NK-92 treated with Interleukin-12 subunit alpha and Interleukin-12 subunit beta, amount 100 ng/mL, for 24 hours (cell line): ENCODE measurements around the gene FMN1.

Experiments
- DNase-seq: peaks from one replicate; lab custom pipeline; 2025; lab: John Stamatoyannopoulos, UW

Gene FMN1

DNA sequence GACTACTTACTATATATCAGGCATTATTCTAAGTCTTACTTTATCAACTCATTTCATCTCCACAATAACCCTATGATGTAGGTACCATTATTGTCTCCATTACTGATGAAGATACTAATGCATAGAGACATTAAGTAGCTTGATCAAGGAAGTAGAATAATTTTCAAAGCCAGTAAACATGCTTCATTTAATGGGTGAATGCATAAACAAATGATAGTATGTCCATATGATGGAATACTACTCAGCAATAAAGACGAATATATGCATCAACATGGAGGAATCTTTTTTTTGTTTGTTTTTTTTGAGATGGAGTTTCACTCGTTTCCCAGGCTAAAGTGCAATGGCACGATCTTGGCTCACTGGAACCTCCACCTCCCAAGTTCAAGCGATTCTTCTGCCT, 184.9 kb downstream of the FMN1 start:
- no peak for DNase-seq

DNA sequence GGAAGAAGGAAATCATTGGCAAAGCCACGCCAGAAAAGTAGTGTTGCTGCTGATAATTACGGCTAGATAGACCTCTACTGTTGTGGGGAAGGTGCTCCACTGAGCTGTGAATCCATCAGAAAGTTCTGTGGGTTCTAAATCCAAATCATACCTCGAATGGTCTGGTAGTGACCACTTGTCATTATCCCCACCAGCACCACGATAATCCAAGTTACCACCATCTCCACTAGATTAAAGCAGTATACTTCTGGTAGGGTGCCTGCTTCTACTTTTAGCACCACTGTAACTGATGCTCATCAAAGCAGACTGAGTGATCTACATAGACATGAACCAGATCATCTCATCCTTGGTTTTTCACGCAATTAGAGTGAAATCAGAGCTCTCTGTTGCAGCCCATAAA, 185.5 kb downstream of the FMN1 start:
- DNase-seq = no peak

DNA sequence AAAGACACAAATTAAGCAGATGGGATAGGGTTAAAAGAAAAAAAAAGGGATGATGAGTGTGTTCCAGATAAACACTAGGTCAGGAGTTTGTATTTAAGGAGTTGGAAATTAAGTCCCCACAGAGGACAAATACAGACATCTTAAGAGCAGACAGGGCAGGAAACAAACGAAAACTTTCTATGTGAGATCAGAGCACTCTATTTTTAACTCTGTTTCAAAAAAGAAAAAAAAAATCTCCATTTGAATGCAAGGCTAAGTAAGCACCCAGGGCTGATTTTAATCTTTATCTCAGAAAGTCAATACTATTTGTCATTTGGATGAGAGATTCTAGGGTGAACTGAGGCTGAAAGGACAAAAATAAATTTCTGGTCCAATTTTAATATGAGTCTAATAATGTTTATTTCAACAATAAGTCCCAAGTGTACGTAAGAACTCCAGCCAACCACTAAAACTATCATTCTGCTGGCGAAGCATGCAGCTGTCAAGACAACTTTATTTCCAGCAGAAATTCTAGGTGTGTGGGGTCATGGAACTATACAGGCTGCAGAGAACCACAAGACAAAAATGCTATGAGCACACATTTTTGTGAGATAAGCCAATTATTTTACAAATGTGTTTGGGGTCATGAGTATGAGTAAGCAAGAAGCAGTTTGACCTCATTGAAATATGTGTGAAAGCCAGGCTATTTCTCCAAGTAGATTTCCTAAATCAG, 186.1 kb downstream of the FMN1 start:
- no peak for DNase-seq

DNA sequence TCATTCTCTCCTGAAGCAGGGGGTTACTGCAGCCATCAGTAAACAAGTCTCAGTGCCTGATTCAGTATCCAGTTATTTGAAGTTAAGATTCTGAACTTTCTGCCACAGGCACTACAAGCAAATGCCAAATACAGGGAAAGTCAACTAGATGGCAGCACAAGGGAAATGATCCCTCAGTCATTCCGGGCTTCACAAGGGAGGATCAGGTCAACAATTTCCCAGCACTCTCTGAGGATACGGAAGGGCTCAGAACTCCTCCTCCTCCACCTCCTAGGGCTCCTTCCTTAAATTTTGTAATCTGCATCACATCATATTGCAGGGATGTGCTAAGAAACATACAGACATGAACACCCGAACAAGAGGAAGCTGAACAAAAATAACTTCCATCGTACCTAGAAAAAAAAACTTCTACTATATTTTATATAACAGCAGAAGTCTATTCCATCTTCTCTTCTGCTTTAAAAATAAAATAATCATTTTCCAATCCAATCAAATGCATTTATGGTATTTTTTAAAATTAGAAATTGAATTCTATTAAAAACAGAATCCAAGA, 187.1 kb downstream of the FMN1 start:
- DNase-seq = no peak

DNA sequence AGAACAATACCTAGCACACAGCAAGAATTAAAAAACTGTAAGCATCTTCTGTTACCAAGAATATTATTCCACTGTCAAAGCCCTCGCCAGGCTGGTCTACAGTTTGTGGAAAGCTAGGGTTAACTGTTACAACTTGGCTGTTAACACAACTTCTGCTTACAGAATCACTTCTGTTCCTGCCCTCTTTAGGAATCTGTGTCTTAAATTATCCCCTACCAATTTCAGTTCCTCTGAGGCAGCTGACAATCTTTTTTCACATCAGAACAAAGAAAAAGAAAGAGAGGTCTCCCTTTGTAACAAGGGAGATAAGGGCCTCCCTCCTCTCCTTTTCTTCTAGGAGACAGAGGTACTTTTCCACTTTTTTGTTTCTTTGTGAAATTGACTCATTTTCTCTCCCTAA, 188.9 kb downstream of the FMN1 start:
- DNase-seq = no peak

DNA sequence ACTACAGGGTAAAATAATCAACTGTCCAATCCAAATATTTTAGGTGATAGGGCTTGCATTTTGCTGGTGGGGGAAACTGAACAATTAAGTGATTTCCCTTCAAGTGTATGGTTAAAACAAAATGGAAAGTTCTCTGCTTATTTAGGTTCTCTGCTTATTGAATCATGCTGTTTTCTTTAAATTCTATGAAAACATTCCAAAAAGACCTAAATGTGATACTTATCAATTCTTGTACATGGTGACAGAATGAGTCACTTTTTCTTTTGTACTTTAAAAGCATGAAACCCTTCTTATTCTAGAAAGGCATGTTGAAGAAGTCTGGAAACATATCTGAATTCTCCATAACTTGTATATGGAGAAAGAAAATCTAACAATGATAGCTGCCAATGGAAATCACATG, 192.6 kb downstream of the FMN1 start:
- DNase-seq = no peak

DNA sequence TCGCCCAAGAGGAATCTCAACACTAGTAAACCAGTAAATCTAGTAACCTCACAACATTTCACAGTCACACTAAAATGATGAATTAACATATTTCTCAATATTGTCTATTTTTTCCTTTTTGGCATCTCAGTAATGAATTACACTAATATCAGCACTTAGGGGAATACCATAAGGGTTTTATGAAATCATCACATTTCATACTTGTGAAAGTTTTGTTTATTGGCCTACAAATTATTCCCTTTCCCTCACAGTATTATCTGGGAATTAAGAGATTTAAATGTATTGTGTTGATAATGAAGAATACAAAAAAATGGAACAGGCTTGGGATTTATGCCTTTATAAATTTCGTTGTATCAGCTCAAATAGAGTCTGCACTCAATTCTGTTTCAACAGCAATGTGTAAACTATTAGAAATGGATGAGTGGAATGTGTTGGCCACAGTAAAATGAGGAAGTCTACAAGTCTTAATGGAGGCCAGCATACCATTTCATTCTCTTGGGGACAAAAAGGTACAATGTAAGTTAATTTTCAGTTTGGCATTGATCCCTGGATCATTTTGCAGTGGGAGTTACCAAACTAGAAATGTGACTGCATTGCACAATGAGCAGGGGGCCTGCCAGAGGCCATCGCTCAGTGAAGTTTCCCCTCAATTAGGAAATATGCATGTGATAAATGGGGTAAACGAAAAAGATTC, 195.4 kb downstream of the FMN1 start:
- no peak for DNase-seq

DNA sequence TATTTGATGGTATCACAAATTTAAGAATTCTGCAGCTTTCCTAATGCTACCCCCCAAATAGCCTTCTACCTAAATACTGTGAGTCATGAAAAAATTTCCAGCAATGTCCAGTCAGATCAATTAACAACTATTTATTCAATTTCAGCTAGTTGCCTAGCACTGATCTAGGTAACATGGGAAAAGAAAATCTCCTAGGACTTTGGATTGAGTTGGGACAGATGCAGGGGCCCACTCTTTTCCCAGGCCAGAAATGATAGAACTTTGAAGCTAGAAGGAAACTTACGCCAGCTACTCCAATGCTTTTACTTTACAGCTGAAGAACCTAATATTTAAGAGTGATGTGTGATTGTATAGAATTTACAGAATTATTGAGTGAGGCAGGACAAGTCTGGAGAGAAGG, 196.3 kb downstream of the FMN1 start:
- DNase-seq = no peak

DNA sequence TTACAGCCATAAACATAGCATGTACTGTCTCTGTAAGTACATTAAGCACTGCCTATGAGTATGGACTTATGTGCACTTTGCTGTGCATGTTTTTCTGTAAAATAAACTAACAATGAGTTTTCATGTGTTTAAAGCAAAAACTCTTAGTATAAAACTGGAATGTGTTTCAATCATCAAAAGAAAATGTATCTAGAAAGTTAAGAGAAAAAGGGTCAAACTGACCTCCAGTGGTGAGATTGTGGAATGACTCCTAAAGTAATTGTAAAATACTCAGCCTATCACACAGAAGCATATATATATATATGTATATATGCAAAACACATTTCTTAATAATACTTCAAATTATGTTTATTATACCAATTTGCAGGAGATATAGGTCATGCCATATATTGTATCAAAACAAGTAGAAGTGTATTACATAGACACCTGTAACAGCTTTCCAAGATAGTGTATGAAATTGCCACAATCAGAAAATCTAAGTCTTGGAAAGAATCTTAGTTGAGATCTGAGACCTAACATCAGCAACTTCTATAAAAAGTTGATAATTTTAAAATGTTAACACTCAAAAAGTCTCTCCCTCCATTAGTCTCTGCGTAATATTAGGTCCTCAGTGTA, 199.6 kb downstream of the FMN1 start:
- DNase-seq = no peak

DNA sequence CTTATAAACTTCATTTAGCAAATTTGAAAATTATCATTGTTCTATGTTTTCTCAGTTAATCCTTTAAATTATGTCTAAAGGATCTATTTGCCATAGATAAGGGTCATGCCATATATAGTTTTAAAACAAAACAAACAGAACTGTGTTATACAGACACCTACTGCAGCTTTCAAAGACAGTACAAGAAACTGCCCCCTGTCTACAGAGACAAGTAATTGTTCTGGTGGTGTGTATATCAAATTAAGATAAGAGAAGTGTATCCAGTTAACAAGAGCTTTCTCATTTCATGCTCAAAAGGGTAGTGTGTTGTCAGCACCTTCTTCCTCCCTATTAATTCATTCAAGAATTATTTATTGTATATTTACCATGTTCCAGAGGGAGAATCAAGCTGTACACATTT, 201.2 kb downstream of the FMN1 start:
- DNase-seq = no peak

DNA sequence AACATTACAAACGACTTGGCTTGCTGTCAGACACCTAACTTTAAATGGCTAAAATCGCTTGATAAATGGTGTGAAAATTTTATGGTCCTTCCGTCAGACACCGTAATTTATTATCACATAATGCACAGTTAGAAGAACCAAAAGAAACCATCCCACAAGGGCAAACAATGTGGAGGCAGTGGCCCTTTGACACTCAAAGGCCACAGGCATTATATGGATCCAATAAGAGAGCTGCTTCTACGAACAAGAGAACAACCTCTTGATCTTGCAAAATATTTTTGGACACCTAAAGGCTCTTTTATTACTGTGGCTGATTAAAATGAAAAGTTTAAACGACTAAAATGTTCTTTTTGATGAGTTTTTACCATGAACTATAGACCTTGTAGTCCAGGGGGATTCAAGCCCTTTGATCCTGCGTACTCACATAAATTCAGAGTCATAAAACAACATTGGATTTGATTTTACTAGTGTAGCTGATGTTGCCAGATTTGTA, 202.8 kb downstream of the FMN1 start:
- DNase-seq = no peak

DNA sequence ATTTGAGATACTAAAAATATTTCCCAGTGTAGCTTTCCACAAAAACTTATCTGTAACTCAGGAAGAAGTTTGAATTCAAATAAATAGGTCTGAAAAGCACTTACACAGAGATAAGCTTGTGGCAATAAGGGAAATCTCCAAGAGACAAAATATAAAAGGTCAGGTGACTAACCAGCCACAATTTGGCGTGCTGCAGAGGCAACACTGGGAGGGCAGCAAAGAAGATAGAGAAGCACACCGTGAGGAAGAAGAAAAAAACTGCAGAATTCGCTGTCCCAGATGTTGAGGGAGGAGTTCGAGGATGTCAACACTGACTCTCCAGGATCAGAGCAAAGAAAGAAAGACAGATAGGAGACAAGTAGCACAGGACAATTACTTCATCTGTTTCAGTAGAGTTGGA, 204.4 kb downstream of the FMN1 start:
- DNase-seq = no peak

DNA sequence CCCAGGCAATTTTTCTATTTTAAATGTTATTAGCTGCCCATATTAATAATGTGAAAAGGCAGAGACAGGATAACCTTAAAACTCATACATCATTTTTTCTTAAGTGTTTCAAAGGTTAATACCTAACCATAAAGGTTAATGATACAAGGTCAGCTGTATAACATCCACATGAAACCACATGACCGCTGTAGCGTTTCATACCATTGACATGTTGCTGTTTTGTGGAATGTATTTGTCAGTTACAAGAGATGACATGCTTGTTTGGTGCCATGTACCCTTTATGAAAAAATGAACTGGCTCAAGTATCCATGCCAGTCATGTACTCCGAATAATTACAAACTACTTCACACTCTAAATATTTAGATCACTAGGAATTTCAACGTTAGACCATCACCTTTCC, 207.4 kb downstream of the FMN1 start:
- DNase-seq = no peak

DNA sequence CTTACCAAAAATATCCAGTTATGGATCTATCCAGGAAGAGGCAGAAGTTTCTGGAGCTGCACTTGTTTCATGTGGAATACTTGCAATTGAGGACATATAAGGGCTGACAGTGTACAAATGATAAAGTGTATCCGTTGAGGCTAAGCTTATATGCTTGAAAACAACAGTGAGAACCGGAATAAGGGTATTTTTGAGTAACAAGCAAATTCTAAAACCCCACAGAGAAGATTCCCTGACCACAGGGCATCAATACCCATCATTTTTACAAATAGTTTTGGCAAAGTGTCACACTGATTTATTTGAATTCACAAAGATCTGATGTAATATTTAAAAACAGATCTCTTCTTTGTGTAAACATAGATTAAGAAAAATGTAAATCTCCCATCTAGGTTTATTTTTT, 208.4 kb downstream of the FMN1 start:
- no peak for DNase-seq

DNA sequence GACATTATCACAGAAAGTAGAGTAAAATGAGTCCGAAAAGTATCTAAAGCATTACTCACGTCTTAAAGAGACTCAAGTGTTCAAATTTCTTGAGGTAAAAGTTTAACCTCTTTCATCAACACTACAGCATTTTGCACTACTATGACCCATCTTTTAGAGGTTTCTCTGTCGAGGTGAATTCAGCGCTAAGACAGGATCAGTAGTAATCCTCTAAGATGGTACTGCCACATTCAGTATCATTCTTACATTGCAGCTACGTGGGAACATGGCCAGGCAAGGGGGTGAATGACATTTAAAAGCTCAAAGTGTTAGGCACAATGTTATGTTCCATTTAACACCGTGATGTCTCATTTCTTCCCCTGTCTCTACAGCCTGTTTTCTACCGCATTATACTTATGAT, 210.8 kb downstream of the FMN1 start:
- DNase-seq = no peak

DNA sequence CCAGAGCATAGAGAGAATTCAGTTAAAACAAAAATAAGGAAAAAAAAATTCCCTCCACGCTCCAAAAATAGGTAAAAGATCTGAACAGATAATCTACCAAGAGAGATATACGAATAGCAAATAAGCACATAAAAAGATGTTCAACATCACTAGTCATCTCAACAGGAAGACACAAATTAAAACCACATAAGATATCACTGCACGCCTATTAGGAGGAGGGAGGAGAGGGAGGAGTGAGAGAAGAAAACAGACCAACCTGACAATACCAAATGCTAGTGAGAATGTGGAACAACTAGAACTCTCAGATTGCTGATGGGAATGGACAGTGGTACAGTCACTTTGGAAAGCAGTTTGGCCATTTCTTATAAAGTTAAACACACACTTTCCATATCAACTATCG, 212.5 kb downstream of the FMN1 start:
- DNase-seq = no peak

DNA sequence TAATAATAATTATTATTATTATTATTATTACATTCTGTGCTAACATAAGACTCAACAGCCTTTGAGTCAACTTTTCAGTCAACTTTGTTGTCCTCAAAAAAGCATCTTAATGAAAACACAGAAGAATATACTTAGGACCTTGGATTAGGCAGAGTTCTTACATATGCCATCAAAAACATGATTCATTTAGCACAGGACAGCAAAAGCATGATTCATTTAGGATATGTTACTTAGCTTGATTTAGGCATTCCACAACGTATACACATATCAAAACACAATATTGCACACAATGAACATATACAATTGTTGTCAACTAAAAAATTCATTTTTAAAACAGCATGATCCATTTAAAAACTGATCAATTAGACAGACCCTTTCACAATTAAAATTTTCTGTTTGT, 213.0 kb downstream of the FMN1 start:
- no peak for DNase-seq

DNA sequence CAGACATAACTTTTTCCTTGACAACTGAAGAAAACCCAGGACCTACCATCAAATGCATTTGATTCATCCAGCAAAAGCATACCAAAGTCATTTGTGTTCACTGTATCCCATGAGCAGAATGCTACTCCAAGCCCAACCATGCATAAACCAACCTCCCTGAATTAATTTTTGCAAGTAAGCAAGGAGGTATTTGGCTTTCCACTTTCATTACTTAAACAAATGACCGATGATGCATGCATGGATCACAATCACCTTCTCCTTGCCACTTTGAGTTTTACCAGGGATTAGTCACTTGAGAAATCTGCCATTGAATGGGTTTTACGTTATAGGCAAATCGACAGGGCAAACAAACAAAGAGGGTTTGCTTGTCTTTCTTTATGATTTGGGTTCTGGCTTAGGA, 214.8 kb downstream of the FMN1 start:
- no peak for DNase-seq

DNA sequence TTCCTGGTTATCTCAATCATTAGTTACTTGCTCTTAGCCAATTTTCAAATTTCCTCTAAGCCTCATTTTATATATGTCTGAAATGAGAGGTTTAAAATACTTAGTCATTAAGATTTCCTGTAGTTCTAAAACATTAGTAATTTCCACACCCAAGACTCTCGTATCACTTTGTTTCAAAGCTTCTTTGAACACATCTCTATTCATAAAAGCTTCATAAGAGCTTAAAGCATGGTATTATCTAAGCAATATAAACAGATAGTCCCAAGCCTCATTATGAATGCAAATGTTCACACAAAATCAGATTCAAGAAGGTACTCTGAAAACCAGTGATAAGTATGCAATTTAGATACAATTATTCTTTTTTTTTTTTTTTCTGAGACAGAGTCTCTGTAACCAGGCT, 217.0 kb downstream of the FMN1 start:
- no peak for DNase-seq

DNA sequence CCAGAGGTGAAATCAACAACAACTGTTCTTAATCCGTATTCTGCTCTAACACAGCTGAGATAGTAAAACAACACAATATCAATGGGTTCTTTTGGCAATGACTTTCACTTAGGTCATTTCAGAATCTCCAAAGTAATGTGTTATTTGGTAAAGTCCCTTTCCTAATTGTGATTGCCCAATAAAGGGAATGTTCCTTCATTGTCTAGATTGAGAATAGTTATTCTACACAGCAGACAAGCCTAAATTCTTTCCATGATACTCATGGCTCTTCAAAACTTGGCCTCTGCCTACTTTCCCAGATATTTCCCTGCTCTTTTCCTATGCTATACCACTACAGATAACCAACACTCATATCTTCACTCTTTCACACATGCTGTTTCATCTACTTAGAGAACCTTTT, 219.8 kb downstream of the FMN1 start:
- no peak for DNase-seq

DNA sequence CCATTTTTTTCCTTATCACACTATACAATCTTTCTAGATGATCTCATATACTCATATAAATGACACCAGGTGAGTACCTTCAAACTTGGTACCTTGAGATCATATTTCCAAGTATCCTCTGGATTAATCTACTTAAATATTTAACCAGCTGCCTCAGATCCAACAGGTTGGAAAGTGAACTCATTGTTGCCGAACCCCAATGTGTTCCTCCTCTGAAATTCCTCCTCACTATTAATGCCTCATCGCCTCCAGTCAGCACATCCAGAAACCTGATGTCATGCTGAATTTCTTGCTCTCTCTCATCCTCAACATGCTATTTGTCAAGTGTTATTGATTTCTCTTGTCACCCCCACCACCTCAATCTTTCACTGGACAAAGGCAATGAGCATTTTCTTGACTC, 221.8 kb downstream of the FMN1 start:
- DNase-seq = no peak

DNA sequence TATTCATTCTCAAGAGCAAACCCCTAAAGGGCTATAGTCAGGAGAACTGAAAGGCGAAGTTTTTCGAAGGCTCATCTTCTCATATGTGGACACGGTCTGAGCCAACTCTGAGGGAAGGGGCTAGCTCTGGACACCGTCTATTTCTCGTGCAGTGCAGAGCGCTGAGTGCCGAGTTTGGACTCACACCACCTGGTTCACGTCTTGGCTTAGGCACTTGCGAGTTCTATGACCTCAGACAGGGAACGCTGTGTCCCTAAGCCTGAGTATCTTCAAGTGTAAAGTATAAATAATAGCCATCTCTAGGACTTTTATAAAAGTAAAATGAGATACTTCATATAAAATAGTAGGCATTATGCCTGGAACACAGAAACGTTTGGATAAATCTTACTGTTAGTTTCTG, 223.7 kb downstream of the FMN1 start:
- no peak for DNase-seq

DNA sequence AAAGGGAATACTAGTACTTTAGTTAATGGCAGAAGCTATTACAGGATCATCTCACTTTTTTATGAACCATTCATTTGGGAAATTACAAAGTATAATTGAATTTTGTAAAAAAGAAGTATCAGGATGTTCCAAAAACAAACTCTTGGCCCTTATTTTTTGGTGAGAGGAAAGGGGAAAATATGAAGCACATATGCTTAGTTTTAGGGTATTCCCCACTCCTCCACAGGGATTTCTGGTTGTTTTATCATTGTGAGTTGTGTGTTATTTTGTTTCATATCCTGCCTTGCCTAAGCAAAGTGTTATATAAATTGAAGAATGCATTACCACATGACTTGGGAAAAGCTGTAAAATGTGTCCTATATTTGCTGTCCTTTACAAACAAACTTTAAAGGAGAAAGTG, 227.0 kb downstream of the FMN1 start:
- DNase-seq = no peak
